Peyer's patch (tissue), 4 donors: ENCODE results near the gene FITM2.

Experiments
- CTCF ChIP-seq, 6 experiments: fragments of 450-650 bp in 4 of 6; fragments of 200-600 bp in 2 of 6; sonication (generic) in 1 of 6; IDR thresholded peaks; one replicate each; pipeline ENCODE4 v1.5.1; 2017 to 2019; ENCODE audit warnings: antibody characterized with exemption in 6 of 6, mild to moderate bottlenecking in 3 of 6, moderate library complexity in 1 of 6
- POLR2A ChIP-seq, 2 donors: fragments of 450-650 bp; IDR thresholded peaks; one replicate each; pipeline ENCODE4 v1.5.1; 2017; ENCODE audit warnings: antibody characterized with exemption in 2 of 2, mild to moderate bottlenecking in 2 of 2, moderate library complexity in 2 of 2

GRCh38 chr20:44324343-44324742, 13.3 kb upstream of the FITM2 start:
- TF ChIP-seq CTCF (IDR thresholded peaks at IDR 0.05) (no peak), POLR2A (IDR thresholded peaks at IDR 0.05) (no peak)
